Measurements from ENCODE around the gene PHACTR1. TPM values are rescaled to one million over a fixed set of nuclear protein-coding genes. Genes with fewer than 3 reads are reported as not detected.

The PHACTR1 gene
- total and polyA plus RNA-seq, 2 of the 4 experiments (the other 2 are of a cell fraction) = not detected

DNA sequence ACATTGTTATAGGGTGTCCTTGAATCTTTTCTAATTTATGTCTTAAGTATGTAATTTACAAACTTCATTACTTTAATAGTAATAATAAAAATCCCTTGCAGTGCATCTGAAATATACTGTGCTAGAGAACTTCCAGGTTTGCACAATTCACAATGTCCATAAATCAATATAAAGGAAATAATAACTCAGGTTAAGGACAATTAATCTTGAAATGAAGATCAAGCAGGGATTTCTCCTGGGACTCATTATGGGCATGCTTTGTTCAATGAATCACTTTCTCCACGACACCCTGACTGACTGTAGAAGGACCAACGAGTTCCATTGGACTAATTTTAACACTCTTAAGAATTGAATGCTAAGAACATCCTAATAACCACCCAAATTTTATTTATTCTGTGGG, 110.0 kb downstream of the PHACTR1 start:
- Histone ChIP-seq H3K27ac (ENCODE audit: insufficient read depth, low read length) (no peak overlapping the region), H3K4me2 (ENCODE audit: low read depth, low read length) (no peak overlapping the region), H3K4ac (ENCODE audit: low read depth, low read length) (no peak overlapping the region), H4K8ac (ENCODE audit: low read depth in 2 of 2, low read length in 2 of 2) (no peak overlapping the region), H3K36me3 (ENCODE audit: control insufficient read depth, insufficient read depth, low read length) (no peaks in the 10 kb centered on the region), H3K9me1 (ENCODE audit: insufficient read depth, low read length) (no peaks in the 10 kb centered on the region), H2AK5ac (ENCODE audit: low read depth, low read length) (no peak overlapping the region), H4K20me1 (ENCODE audit: insufficient read depth, low read length) (no peaks in the 10 kb centered on the region), H3K23ac (ENCODE audit: low read depth, low read length) (no peak overlapping the region), H3K9me3 (ENCODE audit: control insufficient read depth, insufficient read depth, low read length) (peaks cover 2% of the 10 kb centered on the region; the same call in 1 of the 2 replicates), H2BK20ac (ENCODE audit: low read depth, low read length) (no peak overlapping the region), H2BK15ac (ENCODE audit: low read depth, low read length) (no peak overlapping the region), H3K18ac (ENCODE audit: low read depth, low read length) (no peak overlapping the region), H3K14ac (replicated peaks; ENCODE audit: low read depth, low read length) (no peak overlapping the region), H3K9ac (ENCODE audit: low read depth, low read length) (no peak overlapping the region), H3K56ac (ENCODE audit: extremely low read depth, insufficient read depth, low read length) (no peak overlapping the region), H3K4me1 (ENCODE audit: control insufficient read depth, insufficient read depth, low read length) (no peaks in the 10 kb centered on the region), H3K4me3 (ENCODE audit: insufficient read depth, low read depth, low read length) (no peak overlapping the region), H4K5ac (ENCODE audit: low read depth, low read length) (no peak overlapping the region), H2AK9ac (replicated peaks; ENCODE audit: low read depth, low read length, poor library complexity) (no peak overlapping the region), H3K27me3 (ENCODE audit: control insufficient read depth, insufficient read depth, low read length) (no peaks in the 10 kb centered on the region), H2AFZ (replicated peaks; ENCODE audit: low read length, poor library complexity) (no peak overlapping the region), H2BK5ac (ENCODE audit: low read depth, low read length, poor library complexity, severe bottlenecking) (no peak overlapping the region), H3K79me1 (ENCODE audit: low read depth in 1 of 2, low read length in 2 of 2) (no peaks in the 10 kb centered on the region), H2BK120ac (ENCODE audit: low read depth, low read length) (no peak overlapping the region), H4K91ac (ENCODE audit: insufficient read depth, low read depth, low read length) (no peak overlapping the region)
- intact Hi-C loops (cut with micrococcal nuclease) (no loop called here), in situ Hi-C loops (cut with MboI; ENCODE audit: low sequenced_read_pairs) (no loop called here), dilution Hi-C loops (cut with HindIII; ENCODE audit: low sequenced_read_pairs, unreplicated experiment) (no loop called here)
- CTCF ChIA-PET = no interaction called here
- ATAC-seq (ENCODE audit: low read depth) = no peak
- DNase-seq = no peak
- BruUV-seq (replicated peaks) = no TSS peak
- POLR2A ChIA-PET (ENCODE audit: unreplicated experiment) = no interaction called here
- TF ChIP-seq, protein P1, sequence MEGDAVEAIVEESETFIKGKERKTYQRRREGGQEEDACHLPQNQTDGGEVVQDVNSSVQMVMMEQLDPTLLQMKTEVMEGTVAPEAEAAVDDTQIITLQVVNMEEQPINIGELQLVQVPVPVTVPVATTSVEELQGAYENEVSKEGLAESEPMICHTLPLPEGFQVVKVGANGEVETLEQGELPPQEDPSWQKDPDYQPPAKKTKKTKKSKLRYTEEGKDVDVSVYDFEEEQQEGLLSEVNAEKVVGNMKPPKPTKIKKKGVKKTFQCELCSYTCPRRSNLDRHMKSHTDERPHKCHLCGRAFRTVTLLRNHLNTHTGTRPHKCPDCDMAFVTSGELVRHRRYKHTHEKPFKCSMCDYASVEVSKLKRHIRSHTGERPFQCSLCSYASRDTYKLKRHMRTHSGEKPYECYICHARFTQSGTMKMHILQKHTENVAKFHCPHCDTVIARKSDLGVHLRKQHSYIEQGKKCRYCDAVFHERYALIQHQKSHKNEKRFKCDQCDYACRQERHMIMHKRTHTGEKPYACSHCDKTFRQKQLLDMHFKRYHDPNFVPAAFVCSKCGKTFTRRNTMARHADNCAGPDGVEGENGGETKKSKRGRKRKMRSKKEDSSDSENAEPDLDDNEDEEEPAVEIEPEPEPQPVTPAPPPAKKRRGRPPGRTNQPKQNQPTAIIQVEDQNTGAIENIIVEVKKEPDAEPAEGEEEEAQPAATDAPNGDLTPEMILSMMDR (conservative IDR thresholded peaks at IDR 0.05; ENCODE audit: low read depth, low read length) = no peak
- no peak for TF ChIP-seq CEBPB (IDR thresholded peaks at IDR 0.05; ENCODE audit: low read depth, low read length)
- TF ChIP-seq FOS (IDR thresholded peaks at IDR 0.05; ENCODE audit: low read depth, low read length) = no peak
- TF ChIP-seq MAZ (IDR thresholded peaks at IDR 0.05; ENCODE audit: borderline replicate concordance, low read depth, low read length) = no peak
- no peak for TF ChIP-seq MAFK (IDR thresholded peaks at IDR 0.05; ENCODE audit: low read depth, low read length)
- TF ChIP-seq, protein P2, sequence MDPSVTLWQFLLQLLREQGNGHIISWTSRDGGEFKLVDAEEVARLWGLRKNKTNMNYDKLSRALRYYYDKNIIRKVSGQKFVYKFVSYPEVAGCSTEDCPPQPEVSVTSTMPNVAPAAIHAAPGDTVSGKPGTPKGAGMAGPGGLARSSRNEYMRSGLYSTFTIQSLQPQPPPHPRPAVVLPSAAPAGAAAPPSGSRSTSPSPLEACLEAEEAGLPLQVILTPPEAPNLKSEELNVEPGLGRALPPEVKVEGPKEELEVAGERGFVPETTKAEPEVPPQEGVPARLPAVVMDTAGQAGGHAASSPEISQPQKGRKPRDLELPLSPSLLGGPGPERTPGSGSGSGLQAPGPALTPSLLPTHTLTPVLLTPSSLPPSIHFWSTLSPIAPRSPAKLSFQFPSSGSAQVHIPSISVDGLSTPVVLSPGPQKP (IDR thresholded peaks at IDR 0.05; ENCODE audit: borderline replicate concordance, low read depth, low read length) = no peak
- no peak for TF ChIP-seq SMC3 (IDR thresholded peaks at IDR 0.05; ENCODE audit: low read depth, low read length)
- no peak for TF ChIP-seq RFX5 (IDR thresholded peaks at IDR 0.05; ENCODE audit: low read depth, low read length)
- no CpG with 5 or more reads among the region's 2 CpGs for WGBS, 2 experiments (ENCODE audit: extremely low coverage in 2 of 2, insufficient read length in 1 of 2)
